GM21717 (cell line): ENCODE results near the gene LAPTM5.

Experiments
- ATAC-seq: cut with Tn5 transposase; IDR thresholded peaks from one replicate; pipeline ENCODE4 v1.9.1; 2021; ENCODE audit warnings: mild to moderate bottlenecking, moderate library complexity; ENCODE audit not compliant: unreplicated experiment

LAPTM5 gene

GRCh38 chr1:30719406-30720270, 37.9 kb downstream of the LAPTM5 start:
- ATAC-seq = no peak

- ATAC-seq = peak; percentile 49
Measured at GRCh38 chr1:30718636-30719405, 38.8 kb downstream of the LAPTM5 start.

GRCh38 chr1:30718091-30718635, 39.4 kb downstream of the LAPTM5 start:
- ATAC-seq = peak; percentile 76

GRCh38 chr1:30716646-30717045, 40.9 kb downstream of the LAPTM5 start:
- ATAC-seq = no peak

GRCh38 chr1:30715886-30716285, 41.7 kb downstream of the LAPTM5 start:
- no peak for ATAC-seq

- ATAC-seq = no peak
Measured at GRCh38 chr1:30715216-30715615, 42.4 kb downstream of the LAPTM5 start.

GRCh38 chr1:30714536-30715090, 43.0 kb downstream of the LAPTM5 start:
- no peak for ATAC-seq

GRCh38 chr1:30714025-30714424, 43.5 kb downstream of the LAPTM5 start:
- no peak for ATAC-seq

- no peak for ATAC-seq
Measured at GRCh38 chr1:30713311-30713710, 44.3 kb downstream of the LAPTM5 start.

- ATAC-seq = no peak
Measured at GRCh38 chr1:30712583-30712982, 45.0 kb downstream of the LAPTM5 start.

GRCh38 chr1:30710407-30710806, 47.2 kb downstream of the LAPTM5 start:
- no peak for ATAC-seq

- no peak for ATAC-seq
Measured at GRCh38 chr1:30708361-30708728, 49.2 kb downstream of the LAPTM5 start.

- no peak for ATAC-seq
Measured at GRCh38 chr1:30707412-30708360, 49.9 kb downstream of the LAPTM5 start.

- ATAC-seq = no peak
Measured at GRCh38 chr1:30706528-30706927, 51.0 kb downstream of the LAPTM5 start.

GRCh38 chr1:30705698-30706097, 51.9 kb downstream of the LAPTM5 start:
- ATAC-seq = no peak

- ATAC-seq = no peak
Measured at GRCh38 chr1:30704765-30705509, 52.6 kb downstream of the LAPTM5 start.

- ATAC-seq = no peak
Measured at GRCh38 chr1:30704271-30704670, 53.3 kb downstream of the LAPTM5 start.

- no peak for ATAC-seq
Measured at GRCh38 chr1:30702823-30703222, 54.8 kb downstream of the LAPTM5 start.

- ATAC-seq = no peak
Measured at GRCh38 chr1:30701258-30701633, 56.3 kb downstream of the LAPTM5 start.
